GM10847 (cell line): Measurements from ENCODE around the gene PICK1.

ENCODE experiments used
- POLR2A ChIP-seq: IDR thresholded peaks from 2 replicates; pipeline ENCODE4 v1.6.1; 2011; ENCODE audit not compliant: insufficient read length; ENCODE audit errors: extremely low read depth

The PICK1 gene

GRCh38 chr22:38026130-38027111 is 30.8 kb upstream of the PICK1 start:
- no peak for TF ChIP-seq POLR2A

GRCh38 chr22:38027487-38027886 is 29.7 kb upstream of the PICK1 start:
- no peak for TF ChIP-seq POLR2A

- TF ChIP-seq POLR2A = no peak
Measured at GRCh38 chr22:38028344-38029130, 28.7 kb upstream of the PICK1 start.

- no peak for TF ChIP-seq POLR2A
Measured at GRCh38 chr22:38029370-38029769, 27.8 kb upstream of the PICK1 start.

GRCh38 chr22:38029901-38030300 is 27.3 kb upstream of the PICK1 start:
- no peak for TF ChIP-seq POLR2A

- no peak for TF ChIP-seq POLR2A
Measured at GRCh38 chr22:38030311-38031133, 26.7 kb upstream of the PICK1 start.

- TF ChIP-seq POLR2A = no peak
Measured at GRCh38 chr22:38031491-38031890, 25.7 kb upstream of the PICK1 start.

GRCh38 chr22:38032681-38033521 is 24.3 kb upstream of the PICK1 start:
- TF ChIP-seq POLR2A = no peak

- TF ChIP-seq POLR2A = no peak
Measured at GRCh38 chr22:38033522-38034277, 23.5 kb upstream of the PICK1 start.

GRCh38 chr22:38034278-38034882 is 22.8 kb upstream of the PICK1 start:
- TF ChIP-seq POLR2A = no peak

- TF ChIP-seq POLR2A = no peak
Measured at GRCh38 chr22:38034884-38035529, 22.2 kb upstream of the PICK1 start.

- TF ChIP-seq POLR2A = no peak
Measured at GRCh38 chr22:38035530-38035885, 21.7 kb upstream of the PICK1 start.
